ENCODE results near the gene ARHGAP18. TPM values are rescaled to one million over a fixed set of nuclear protein-coding genes. Genes with fewer than 3 reads are reported as not detected.

The ARHGAP18 gene
- total and polyA plus RNA-seq, 2 of the 13 experiments (the other 11 are each of a cell fraction or from before 2014, with no cell fraction given), result 58.2 to 115 TPM

GRCh38 chr6:129644567-129645015 lies 65.4 kb downstream of the ARHGAP18 start (continued):
- TF ChIP-seq KAT7 (CRISPR knock-in tag; IDR thresholded peaks at IDR 0.05; ENCODE audit: borderline replicate concordance) (no peak; the same call in none of the 2 replicates), CHD2 (IDR thresholded peaks at IDR 0.05; ENCODE audit: low read depth, low read length) (no peak), ZNF547 (CRISPR knock-in tag; IDR thresholded peaks at IDR 0.05) (no peak), EP300 (IDR thresholded peaks at IDR 0.05; ENCODE audit: low read depth in 2 of 2, low read length in 2 of 2) (peak in 1 of 2 experiments; percentile 93; a peak in 2 of 4 replicates), EP300 (CRISPR knock-in tag; IDR thresholded peaks at IDR 0.05; ENCODE audit: borderline replicate concordance) (peak; percentile 49; the same call in 1 of the 2 replicates), GLMP (CRISPR knock-in tag; IDR thresholded peaks at IDR 0.05; ENCODE audit: borderline replicate concordance) (no peak), ZNF792 (CRISPR knock-in tag; IDR thresholded peaks at IDR 0.05) (no peak), IRF9 (CRISPR knock-in tag; IDR thresholded peaks at IDR 0.05; ENCODE audit: borderline replicate concordance) (no peak), FOXJ3 (CRISPR knock-in tag; IDR thresholded peaks at IDR 0.05; ENCODE audit: borderline replicate concordance) (peak; percentile 70; the same call in 1 of the 2 replicates), ZFP82 (CRISPR knock-in tag; IDR thresholded peaks at IDR 0.05; ENCODE audit: borderline replicate concordance) (no peak), FIP1L1 (IDR thresholded peaks at IDR 0.05; ENCODE audit: borderline replicate concordance, insufficient read depth, low read depth, low read length) (no peak), IRF1 (CRISPR knock-in tag; IDR thresholded peaks at IDR 0.05; ENCODE audit: low read depth) (no peak), HOXA7 (CRISPR knock-in tag; IDR thresholded peaks at IDR 0.05) (no peak), ZNF280D (CRISPR knock-in tag; IDR thresholded peaks at IDR 0.05) (no peak), RFXANK (CRISPR knock-in tag; IDR thresholded peaks at IDR 0.05) (no peak), AHR (CRISPR knock-in tag; IDR thresholded peaks at IDR 0.05) (no peak), GATAD2A (CRISPR knock-in tag; IDR thresholded peaks at IDR 0.05) (peak; percentile 96), PAWR (CRISPR knock-in tag; IDR thresholded peaks at IDR 0.05; ENCODE audit: borderline replicate concordance) (no peak), ZNF468 (CRISPR knock-in tag; IDR thresholded peaks at IDR 0.05) (no peak), ZNF224 (CRISPR knock-in tag; IDR thresholded peaks at IDR 0.05) (no peak), HNRNPLL (IDR thresholded peaks at IDR 0.05; ENCODE audit: low read depth, low read length, poor library complexity, severe bottlenecking) (no peak), AGO2 (optimal IDR thresholded peaks at IDR 0.05; ENCODE audit: low read depth, low read length) (no peak), NCOA1 (CRISPR knock-in tag; IDR thresholded peaks at IDR 0.05) (no peak)
- TF ChIP-seq, protein P1, sequence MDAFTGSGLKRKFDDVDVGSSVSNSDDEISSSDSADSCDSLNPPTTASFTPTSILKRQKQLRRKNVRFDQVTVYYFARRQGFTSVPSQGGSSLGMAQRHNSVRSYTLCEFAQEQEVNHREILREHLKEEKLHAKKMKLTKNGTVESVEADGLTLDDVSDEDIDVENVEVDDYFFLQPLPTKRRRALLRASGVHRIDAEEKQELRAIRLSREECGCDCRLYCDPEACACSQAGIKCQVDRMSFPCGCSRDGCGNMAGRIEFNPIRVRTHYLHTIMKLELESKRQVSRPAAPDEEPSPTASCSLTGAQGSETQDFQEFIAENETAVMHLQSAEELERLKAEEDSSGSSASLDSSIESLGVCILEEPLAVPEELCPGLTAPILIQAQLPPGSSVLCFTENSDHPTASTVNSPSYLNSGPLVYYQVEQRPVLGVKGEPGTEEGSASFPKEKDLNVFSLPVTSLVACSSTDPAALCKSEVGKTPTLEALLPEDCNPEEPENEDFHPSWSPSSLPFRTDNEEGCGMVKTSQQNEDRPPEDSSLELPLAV (CRISPR knock-in tag; conservative IDR thresholded peaks at IDR 0.05; ENCODE audit: low read depth), result no peak
